GM12878 (cell line): ENCODE data around the gene AKAP14. TPM values are rescaled to one million over a fixed set of nuclear protein-coding genes. Genes with fewer than 3 reads are reported as not detected.

Experiments used
- ATAC-seq: fragments of 200-7000 bp; cut with Tn5 transposase; 3 replicates; pipeline ENCODE4 v1.9.1; 2020; ENCODE audit warnings: mild to moderate bottlenecking, moderate library complexity
- BruUV-seq: library from RNA; stranded (reverse); fragments of 400-500 nt; replicated peaks from 2 replicates; lab custom pipeline; 2021; lab: Mats Ljungman, UMichigan
- CTCF ChIA-PET: fragments of 300-600 bp; sonication (Branson Sonifier 250); formaldehyde crosslinking; extraction: SDS; loops from one replicate; lab custom pipeline; 2021; ENCODE audit warnings: inconsistent platforms; lab: Yijun Ruan, JAX
- POLR2A ChIA-PET: fragments of 350-600 bp; formaldehyde crosslinking; extraction: SDS; loops from one replicate; lab custom pipeline; 2021; ENCODE audit warnings: inconsistent platforms; lab: Charles Lee
- RAD21 ChIA-PET: fragments of 300-600 bp; sonication (Branson Sonifier 250); formaldehyde crosslinking; loops from one replicate; lab custom pipeline; 2023; ENCODE audit warnings: antibody characterized with exemption; ENCODE audit not compliant: unreplicated experiment; lab: Charles Lee
- SMC1A ChIA-PET: fragments of 300-600 bp; sonication (Branson Sonifier 250); formaldehyde crosslinking; loops from one replicate; lab custom pipeline; 2023; ENCODE audit not compliant: unreplicated experiment, uncharacterized antibody; lab: Charles Lee
- DNase-seq: peaks from one replicate; pipeline ENCODE4 v3.0.0-alpha.2; 2011; ENCODE audit warnings: low read depth, low spot score
- FAIRE-seq: peaks from 3 replicates; lab custom pipeline; 2011; peaks lifted over from hg19 to GRCh38; lab: Jason Lieb, UNC
- H2AFZ ChIP-seq: 2 replicates; pipeline ENCODE4 v1.6.0; 2011; ENCODE audit warnings: low read depth, low read length, control low read depth; ENCODE audit not compliant: control insufficient read depth
- H3K27ac ChIP-seq: 2 replicates; pipeline ENCODE4 v1.5.1; 2011; ENCODE audit warnings: control low read depth; ENCODE audit not compliant: control insufficient read depth, insufficient read depth
- H3K27me3 ChIP-seq, 2 experiments: replicated peaks in 1 of 2; 2 replicates each; pipeline versions ENCODE4 v1.6.0 to v1.6.1; 2011; ENCODE audit warnings: low read length in 1 of 2; ENCODE audit not compliant: control insufficient read depth in 2 of 2, insufficient read depth in 2 of 2
- H3K36me3 ChIP-seq, 2 experiments: 2 replicates each; pipeline ENCODE4 v1.5.1; 2011; ENCODE audit warnings: low read length in 1 of 2; ENCODE audit not compliant: control insufficient read depth in 2 of 2, insufficient read depth in 2 of 2
- H3K4me1 ChIP-seq: 2 replicates; pipeline ENCODE4 v1.6.1; 2011; ENCODE audit warnings: mild to moderate bottlenecking, low read length, moderate library complexity, mixed read lengths; ENCODE audit not compliant: control insufficient read depth, insufficient read depth
- H3K4me2 ChIP-seq: 2 replicates; pipeline ENCODE4 v1.6.0; 2011; ENCODE audit warnings: control low read depth; ENCODE audit not compliant: control insufficient read depth, insufficient read depth
- H3K4me3 ChIP-seq: fragments of 200-600 bp; sonication (generic); 2 replicates; pipeline ENCODE4 v1.5.1; 2016
- H3K79me2 ChIP-seq: 2 replicates; pipeline ENCODE4 v1.6.0; 2011; ENCODE audit warnings: low read length; ENCODE audit not compliant: control insufficient read depth, insufficient read depth
- H3K9ac ChIP-seq: 2 replicates; pipeline ENCODE4 v1.8.0; 2011; ENCODE audit warnings: low read length, control low read depth, mixed read lengths; ENCODE audit not compliant: control insufficient read depth, insufficient read depth
- H3K9me3 ChIP-seq: replicated peaks from 3 replicates; pipeline ENCODE4 v1.5.1; 2011; ENCODE audit warnings: mild to moderate bottlenecking, low read length; ENCODE audit not compliant: control insufficient read depth, insufficient read depth
- H4K20me1 ChIP-seq: 2 replicates; pipeline ENCODE4 v1.6.0; 2011; ENCODE audit not compliant: control insufficient read depth, insufficient read depth
- CREB1 ChIP-seq: IDR thresholded peaks from 2 replicates; pipeline ENCODE4 v1.6.1; 2012; ENCODE audit warnings: low read depth, mild to moderate bottlenecking, inconsistent platforms
- NFIC ChIP-seq: IDR thresholded peaks from 2 replicates; pipeline ENCODE4 v1.6.1; 2012; ENCODE audit warnings: low read depth, mild to moderate bottlenecking, inconsistent platforms, low read length, moderate library complexity
- SRF ChIP-seq, 2 experiments: IDR thresholded peaks; 2 replicates each; pipeline ENCODE4 v1.6.1; 2011; ENCODE audit warnings: low read depth in 2 of 2, low read length in 2 of 2, mild to moderate bottlenecking in 1 of 2, moderate library complexity in 1 of 2
- SUZ12 ChIP-seq: fragments of 200-600 bp; sonication (generic); IDR thresholded peaks from one replicate; pipeline ENCODE4 v1.6.1; 2018; ENCODE audit warnings: antibody characterized with exemption, mild to moderate bottlenecking; ENCODE audit not compliant: unreplicated experiment
- TCF3 ChIP-seq: IDR thresholded peaks from 2 replicates; pipeline ENCODE4 v1.6.1; 2012; ENCODE audit warnings: low read depth, mild to moderate bottlenecking, low read length, borderline replicate concordance; ENCODE audit not compliant: insufficient read depth
- ZNF207 ChIP-seq: fragments of 450-650 bp; IDR thresholded peaks from 2 replicates; pipeline ENCODE4 v1.6.1; 2014; ENCODE audit warnings: antibody characterized with exemption, mild to moderate bottlenecking, borderline replicate concordance
- ZNF384 ChIP-seq: IDR thresholded peaks from 2 replicates; pipeline ENCODE4 v1.6.1; 2012; ENCODE audit warnings: low read depth, mild to moderate bottlenecking, low read length, improper control_type of control experiment, borderline replicate concordance
- WGBS: methylation state at CpG from one replicate; pipeline ENCODE4 v1.1.6; 2016; ENCODE audit warnings: low lambda C conversion rate; ENCODE audit not compliant: insufficient replicate concordance, insufficient coverage; ENCODE audit errors: missing lambda C conversion rate; 5-methylcytosine and 5-hydroxymethylcytosine counted together
- in situ Hi-C: fragments of 300-500 bp; cut with MboI; formaldehyde crosslinking; loops from 9 replicates; pipeline ENCODE4 v1.14.3; 2018; ENCODE audit warnings: mixed read lengths
- intact Hi-C: fragments of 100-400 bp; cut with micrococcal nuclease; formaldehyde crosslinking; loops from one replicate; pipeline ENCODE4 v1.14.2; 2022; ENCODE audit not compliant: unreplicated experiment
- polyA plus RNA-seq, 11 experiments: library from polyadenylated mRNA; depleted of rRNA in 4 of 11; unstranded in 6 of 11; stranded (reverse) in 5 of 11; fragments of >200 nt; fragmentation: Nextera tagmentation in 4 of 11; fragmentation: Illumina TruSeq in 1 of 11; extraction: Ambion mirVana in 4 of 11; extraction: Trizol in 1 of 11; gene quantifications; 1 replicate in 1 of 11; 2 replicates in 10 of 11; pipeline versions ENCODE4 v1.2.1 to v1.2.3, GENCODE V29; 2011 to 2016; ENCODE audit warnings: inconsistent platforms in 2 of 11, missing spikeins in 2 of 11, low read depth in 1 of 11
- total RNA-seq, 4 experiments: library from RNA; depleted of rRNA in 3 of 4; stranded (reverse); fragments of >200 nt in 3 of 4; fragmentation: Illumina TruSeq in 1 of 4; extraction: Trizol in 1 of 4; gene quantifications; 2 replicates each; pipeline versions ENCODE4 v1.2.1 to v1.2.3, GENCODE V29; 2013 to 2021
- TF ChIP-seq, protein P1 (sequence below): fragments of 450-650 bp; IDR thresholded peaks from 2 replicates; pipeline ENCODE4 v1.6.1; 2017; ENCODE audit warnings: mild to moderate bottlenecking
- TF ChIP-seq, protein P2 (sequence below): IDR thresholded peaks from 2 replicates; pipeline ENCODE4 v1.6.1; 2012; ENCODE audit warnings: low read depth, low read length, improper control_type of control experiment
- TF ChIP-seq, protein P3 (sequence below): fragments of 450-650 bp; IDR thresholded peaks from 2 replicates; pipeline ENCODE4 v1.6.1; 2017; ENCODE audit warnings: antibody characterized with exemption, mild to moderate bottlenecking, moderate library complexity

Gene AKAP14
- total and polyA plus RNA-seq, 10 of the 15 experiments (the other 5 are each of a cell fraction or from before 2014, with no cell fraction given), result not detected

DNA sequence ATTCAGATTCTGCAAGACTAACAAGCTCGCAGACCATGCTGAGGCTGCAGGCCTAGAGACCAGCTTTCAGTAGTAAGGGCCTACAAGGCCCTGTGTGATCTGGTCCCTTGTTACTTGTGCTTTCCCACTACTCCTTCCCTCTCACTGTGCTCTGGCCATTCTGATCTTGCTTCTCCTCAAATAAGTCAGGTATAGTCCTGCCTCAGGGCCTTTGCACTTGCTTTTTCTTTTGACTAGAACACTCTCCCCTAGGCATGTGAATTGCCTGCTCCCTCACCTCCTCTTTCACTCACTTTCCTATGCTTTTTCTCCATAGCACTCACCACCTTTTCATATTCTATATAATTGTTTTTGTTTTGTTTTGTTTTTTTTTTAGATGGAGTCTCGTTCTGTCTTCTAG is 22.2 kb downstream of the AKAP14 start:
- ChIA-PET SMC1A (no interaction called here), POLR2A (no interaction called here), CTCF (no interaction called here), RAD21 (no interaction called here)
- H3K27me3 ChIP-seq, result no peaks in the 10 kb centered on the region
- intact Hi-C loops, result no loop called here
- no peak for TF ChIP-seq SRF (IDR thresholded peaks at IDR 0.05; ENCODE audit: low read depth in 2 of 2, low read length in 2 of 2)
- TF ChIP-seq, protein P1, sequence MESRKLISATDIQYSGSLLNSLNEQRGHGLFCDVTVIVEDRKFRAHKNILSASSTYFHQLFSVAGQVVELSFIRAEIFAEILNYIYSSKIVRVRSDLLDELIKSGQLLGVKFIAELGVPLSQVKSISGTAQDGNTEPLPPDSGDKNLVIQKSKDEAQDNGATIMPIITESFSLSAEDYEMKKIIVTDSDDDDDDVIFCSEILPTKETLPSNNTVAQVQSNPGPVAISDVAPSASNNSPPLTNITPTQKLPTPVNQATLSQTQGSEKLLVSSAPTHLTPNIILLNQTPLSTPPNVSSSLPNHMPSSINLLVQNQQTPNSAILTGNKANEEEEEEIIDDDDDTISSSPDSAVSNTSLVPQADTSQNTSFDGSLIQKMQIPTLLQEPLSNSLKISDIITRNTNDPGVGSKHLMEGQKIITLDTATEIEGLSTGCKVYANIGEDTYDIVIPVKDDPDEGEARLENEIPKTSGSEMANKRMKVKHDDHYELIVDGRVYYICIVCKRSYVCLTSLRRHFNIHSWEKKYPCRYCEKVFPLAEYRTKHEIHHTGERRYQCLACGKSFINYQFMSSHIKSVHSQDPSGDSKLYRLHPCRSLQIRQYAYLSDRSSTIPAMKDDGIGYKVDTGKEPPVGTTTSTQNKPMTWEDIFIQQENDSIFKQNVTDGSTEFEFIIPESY, result no peak
- TF ChIP-seq ZNF207, result no peak
- no peak for TF ChIP-seq SUZ12
- H3K4me2 ChIP-seq, result no peak overlapping the region
- H3K9ac ChIP-seq, result no peak overlapping the region
- in situ Hi-C loops, result no loop called here
- no peak overlapping the region for H3K4me3 ChIP-seq
- no peaks in the 10 kb centered on the region for H3K36me3 ChIP-seq
- FAIRE-seq (no peak), ATAC-seq (no peak), DNase-seq (no peak)
- no peaks in the 10 kb centered on the region for H3K79me2 ChIP-seq
- H4K20me1 ChIP-seq, result no peaks in the 10 kb centered on the region
- no peak overlapping the region for H3K27ac ChIP-seq
- WGBS, result 53% methylated on average over 2 of the region's 2 CpGs
- no peaks in the 10 kb centered on the region for H3K9me3 ChIP-seq
- no TSS peak for BruUV-seq
- no peaks in the 10 kb centered on the region for H3K4me1 ChIP-seq
- no peak overlapping the region for H2AFZ ChIP-seq

DNA sequence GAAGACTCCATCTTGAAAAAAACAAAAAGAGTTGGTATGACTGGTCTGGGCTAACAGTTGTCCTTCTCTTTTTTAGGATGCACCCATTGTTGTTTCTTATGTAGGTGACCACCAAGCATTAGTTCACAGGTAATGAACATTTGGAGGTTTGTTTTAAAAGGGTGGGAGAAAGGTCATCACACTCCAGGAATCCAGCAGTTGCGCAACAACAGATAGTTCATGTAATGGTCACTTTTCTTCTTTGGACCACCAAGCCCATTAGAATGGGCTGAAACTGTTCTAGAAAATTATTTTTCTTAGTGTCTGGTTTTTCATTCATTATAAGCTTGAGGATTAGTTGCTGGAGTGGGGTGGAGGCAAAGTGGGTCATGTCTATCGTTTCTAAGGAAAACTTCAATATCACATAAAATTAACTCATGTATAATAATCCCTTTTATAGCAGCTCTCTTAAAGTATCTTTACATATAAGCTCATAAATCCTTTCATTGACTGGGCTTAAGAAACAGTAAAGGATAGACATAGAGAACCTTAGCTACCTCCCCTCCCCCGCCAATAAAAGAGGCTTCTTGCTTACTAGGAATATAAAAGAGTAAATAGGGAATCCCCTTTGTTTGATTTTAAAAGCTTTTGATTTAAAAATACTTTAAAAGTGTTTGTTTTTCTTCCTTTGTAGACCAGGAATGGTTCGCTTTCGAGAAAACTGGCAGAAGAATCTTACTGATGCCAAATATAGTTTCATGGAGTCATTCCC is 24.3 kb downstream of the AKAP14 start:
- H3K9ac ChIP-seq, result no peak overlapping the region
- no peaks in the 10 kb centered on the region for H3K36me3 ChIP-seq
- CTCF ChIA-PET, result no interaction called here
- TF ChIP-seq, protein P2, sequence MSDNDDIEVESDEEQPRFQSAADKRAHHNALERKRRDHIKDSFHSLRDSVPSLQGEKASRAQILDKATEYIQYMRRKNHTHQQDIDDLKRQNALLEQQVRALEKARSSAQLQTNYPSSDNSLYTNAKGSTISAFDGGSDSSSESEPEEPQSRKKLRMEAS, result no peak
- TF ChIP-seq, protein P3, sequence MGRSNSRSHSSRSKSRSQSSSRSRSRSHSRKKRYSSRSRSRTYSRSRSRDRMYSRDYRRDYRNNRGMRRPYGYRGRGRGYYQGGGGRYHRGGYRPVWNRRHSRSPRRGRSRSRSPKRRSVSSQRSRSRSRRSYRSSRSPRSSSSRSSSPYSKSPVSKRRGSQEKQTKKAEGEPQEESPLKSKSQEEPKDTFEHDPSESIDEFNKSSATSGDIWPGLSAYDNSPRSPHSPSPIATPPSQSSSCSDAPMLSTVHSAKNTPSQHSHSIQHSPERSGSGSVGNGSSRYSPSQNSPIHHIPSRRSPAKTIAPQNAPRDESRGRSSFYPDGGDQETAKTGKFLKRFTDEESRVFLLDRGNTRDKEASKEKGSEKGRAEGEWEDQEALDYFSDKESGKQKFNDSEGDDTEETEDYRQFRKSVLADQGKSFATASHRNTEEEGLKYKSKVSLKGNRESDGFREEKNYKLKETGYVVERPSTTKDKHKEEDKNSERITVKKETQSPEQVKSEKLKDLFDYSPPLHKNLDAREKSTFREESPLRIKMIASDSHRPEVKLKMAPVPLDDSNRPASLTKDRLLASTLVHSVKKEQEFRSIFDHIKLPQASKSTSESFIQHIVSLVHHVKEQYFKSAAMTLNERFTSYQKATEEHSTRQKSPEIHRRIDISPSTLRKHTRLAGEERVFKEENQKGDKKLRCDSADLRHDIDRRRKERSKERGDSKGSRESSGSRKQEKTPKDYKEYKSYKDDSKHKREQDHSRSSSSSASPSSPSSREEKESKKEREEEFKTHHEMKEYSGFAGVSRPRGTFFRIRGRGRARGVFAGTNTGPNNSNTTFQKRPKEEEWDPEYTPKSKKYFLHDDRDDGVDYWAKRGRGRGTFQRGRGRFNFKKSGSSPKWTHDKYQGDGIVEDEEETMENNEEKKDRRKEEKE, result no peak
- no peak for TF ChIP-seq TCF3
- TF ChIP-seq CREB1, result no peak
- no peak for TF ChIP-seq NFIC
- TF ChIP-seq ZNF384, result no peak
- 55% methylated on average over 5 of the region's 5 CpGs for WGBS
- H3K4me1 ChIP-seq, result no peaks in the 10 kb centered on the region
- H3K79me2 ChIP-seq, result no peaks in the 10 kb centered on the region
- H2AFZ ChIP-seq, result no peak overlapping the region
- H3K27ac ChIP-seq, result no peak overlapping the region
- no peak overlapping the region for H3K4me3 ChIP-seq
- in situ Hi-C loops, result no loop called here
- POLR2A ChIA-PET, result no interaction called here
- no peaks in the 10 kb centered on the region for H3K27me3 ChIP-seq
- no peaks in the 10 kb centered on the region for H4K20me1 ChIP-seq
- intact Hi-C loops, result no loop called here
- H3K4me2 ChIP-seq, result no peak overlapping the region
- DNase-seq, result no peak
- no peak for FAIRE-seq
- no peak for ATAC-seq
- H3K9me3 ChIP-seq, result no peaks in the 10 kb centered on the region
- RAD21 ChIA-PET, result interaction anchor here (0.7 kb wide), 1 partner anchor 441 kb away, joined by 3 read pairs; no protein-coding TSS in a partner anchor
- SMC1A ChIA-PET, result no interaction called here
- BruUV-seq, result no TSS peak
